ENCODE results near the gene KRT4.

DNA sequence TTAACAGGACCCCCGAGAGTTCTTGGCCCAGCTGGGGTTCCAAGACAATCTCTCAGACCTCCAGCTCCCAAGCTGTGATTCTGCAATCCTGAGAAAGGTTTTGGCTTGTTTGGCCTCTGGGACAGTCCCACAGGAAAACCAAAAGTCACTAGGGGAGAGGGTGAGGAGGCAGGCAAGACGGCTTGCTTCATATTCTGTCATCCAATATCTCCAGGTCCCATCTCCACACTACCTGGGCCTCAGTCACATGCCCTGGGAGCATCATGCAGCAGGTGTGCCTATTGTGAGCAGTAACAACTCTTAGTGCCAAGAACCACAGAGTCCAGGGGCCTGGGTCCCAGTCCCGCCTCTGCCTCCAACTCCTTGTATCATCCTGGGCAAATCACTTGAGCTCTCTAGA lies 18.5 kb upstream of the KRT4 start:
- TF ChIP-seq, protein P1, sequence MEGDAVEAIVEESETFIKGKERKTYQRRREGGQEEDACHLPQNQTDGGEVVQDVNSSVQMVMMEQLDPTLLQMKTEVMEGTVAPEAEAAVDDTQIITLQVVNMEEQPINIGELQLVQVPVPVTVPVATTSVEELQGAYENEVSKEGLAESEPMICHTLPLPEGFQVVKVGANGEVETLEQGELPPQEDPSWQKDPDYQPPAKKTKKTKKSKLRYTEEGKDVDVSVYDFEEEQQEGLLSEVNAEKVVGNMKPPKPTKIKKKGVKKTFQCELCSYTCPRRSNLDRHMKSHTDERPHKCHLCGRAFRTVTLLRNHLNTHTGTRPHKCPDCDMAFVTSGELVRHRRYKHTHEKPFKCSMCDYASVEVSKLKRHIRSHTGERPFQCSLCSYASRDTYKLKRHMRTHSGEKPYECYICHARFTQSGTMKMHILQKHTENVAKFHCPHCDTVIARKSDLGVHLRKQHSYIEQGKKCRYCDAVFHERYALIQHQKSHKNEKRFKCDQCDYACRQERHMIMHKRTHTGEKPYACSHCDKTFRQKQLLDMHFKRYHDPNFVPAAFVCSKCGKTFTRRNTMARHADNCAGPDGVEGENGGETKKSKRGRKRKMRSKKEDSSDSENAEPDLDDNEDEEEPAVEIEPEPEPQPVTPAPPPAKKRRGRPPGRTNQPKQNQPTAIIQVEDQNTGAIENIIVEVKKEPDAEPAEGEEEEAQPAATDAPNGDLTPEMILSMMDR (IDR thresholded peaks at IDR 0.05): no peak
- TF ChIP-seq POLR2A (IDR thresholded peaks at IDR 0.05): no peak
